DMS53 treated with DMSO at 0.1 percent for 48 hours (cell line): Measurements from ENCODE around the gene STPG4.
"Not testable (repeated sequence)": the region's sequence is repeated elsewhere in the genome, so short reads cannot be mapped to it uniquely, and the experiment has no call there.

Source experiments
- DNase-seq: peaks from one replicate; lab custom pipeline; 2025; ENCODE audit not compliant: unreplicated experiment; lab: John Stamatoyannopoulos, UW

STPG4 gene

DNA sequence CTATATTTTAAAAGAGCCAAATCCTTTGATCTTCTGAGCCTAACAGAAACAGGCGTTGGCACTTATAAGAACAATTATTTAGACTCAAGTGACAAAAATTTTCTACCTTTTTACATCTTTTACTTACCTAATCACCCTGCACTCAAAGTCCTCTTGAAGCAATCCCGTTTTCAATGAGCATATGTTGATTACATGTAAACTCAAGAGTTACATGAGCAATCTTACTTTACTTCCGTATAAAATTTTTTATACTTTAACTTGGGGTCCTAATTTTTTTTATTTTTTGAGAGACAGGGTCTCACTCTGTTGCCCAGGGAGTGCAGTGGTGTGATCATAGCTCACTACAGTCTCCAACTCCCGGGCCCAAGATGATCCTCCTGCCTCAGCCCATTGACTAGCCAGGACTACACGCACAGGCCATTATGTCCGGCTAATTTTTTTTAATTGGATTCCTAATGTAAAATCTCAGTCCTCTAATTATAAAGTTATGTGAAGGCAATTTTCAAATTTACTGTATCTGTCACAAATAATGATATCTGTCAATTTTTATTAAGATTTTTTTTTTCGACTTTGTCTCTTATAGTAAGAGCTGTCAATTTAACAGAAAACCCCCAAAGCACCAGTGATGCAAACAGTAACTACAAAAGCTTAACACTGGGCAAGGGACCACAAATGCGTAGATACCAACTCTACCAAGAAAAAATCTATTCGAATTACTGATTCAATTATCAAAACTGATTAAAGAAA is 19.1 kb upstream of the STPG4 start:
- DNase-seq, result no peak

DNA sequence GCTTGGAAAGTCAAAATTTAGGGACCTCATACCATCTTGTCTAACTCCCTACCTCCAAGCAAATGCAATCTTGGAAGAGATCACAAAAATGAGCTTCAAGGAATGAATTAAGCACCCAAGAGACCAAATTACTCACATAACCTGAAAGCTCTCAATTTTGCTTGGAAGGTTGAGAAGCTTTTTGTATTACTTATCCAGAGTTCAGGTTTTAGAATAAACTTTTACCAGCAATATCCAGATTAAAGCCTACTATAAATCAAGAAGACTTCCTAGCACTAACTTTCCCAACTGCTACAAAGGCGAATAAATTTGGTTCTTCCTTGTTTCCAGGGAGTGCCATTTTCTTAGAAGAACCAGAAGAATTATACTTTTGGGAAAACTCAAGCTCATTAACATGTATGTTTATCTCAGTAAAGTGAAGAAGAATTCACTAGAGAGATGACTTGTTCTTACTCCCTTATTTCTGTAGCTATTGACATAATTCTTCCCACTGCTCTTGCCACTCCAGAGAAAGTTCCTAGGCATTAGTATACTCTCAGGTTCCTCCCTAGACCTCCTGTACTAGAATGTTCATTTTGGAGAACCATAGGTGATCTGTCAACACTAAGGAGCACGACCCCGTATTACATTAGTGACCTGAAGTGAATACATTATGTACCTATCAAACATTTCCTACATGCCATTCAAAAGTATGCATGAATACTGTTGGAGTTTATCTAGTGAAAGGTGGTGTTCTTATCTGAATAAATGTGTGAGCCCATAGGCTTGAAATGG is 18.0 kb upstream of the STPG4 start:
- no peak for DNase-seq

DNA sequence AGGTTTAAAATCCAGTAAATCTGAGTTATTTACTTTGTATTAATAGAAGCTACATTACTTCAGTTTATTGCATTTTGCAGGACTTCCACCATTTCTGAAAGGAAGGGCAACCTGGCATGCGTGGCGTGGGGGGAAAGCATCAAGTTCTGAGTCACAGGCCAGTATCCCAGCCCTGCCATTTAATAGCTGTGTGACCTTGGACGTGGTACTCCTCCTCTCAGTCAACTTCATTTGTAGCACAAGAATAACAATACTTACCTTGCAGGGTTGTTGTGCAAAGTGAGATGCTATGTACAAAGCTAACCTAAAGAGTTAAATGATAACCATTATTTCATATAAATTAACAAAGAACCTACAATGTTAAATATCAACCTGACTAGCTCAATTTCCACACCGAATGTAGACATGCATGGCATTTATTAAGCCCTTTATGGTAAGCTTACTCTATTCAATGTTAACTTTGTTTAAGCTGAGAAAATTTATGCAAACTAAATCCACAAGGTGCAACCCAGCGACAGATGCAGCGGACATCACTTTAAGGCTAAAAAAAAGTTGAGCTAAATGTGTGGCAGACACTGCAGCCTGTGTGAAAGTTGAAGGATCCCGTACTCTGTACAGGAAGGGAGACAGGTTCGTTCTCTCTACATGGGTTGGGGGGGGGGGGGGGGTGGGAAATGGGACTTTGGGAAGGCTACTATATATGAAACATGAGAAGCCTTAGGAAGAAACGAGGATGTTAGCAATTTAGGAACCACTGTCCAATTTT is 17.2 kb upstream of the STPG4 start:
- no peak for DNase-seq

DNA sequence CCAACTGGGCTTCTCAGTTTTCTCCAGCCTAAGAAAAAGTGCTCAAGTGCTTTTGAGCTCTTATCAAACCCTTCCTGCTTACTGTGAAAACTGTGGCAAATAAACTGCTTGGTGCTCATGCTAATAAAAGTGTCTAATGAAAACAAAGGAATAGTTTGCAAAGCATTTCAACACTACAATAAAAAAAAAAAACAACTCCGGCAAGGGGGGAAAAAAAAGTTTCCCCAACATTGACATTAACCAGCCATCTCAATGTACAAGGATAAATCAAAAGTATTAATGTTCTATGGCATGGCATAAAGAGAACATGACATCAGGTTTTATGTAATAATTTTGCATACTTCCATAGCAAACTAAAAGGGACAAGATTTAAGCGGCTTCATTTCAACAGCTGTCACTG is 14.7 kb upstream of the STPG4 start:
- DNase-seq, result no peak

DNA sequence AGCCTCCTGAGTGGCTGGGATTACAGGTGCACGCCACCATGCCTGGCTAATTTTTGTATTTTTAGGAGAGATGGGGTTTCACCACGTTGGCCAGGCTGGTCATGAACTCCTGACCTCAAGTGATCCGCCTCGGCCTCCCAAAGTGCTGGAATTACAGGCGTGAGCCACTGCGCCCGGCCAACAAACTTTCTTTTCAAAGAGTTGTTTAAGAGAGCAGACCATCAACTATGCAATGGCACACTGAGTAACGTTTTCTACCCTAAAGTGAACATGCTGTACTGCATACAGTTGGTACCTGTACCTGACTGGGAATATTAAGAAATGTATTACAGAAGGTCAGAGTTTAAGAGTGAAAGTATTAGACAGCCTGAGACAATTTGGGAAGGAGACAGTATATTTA is 13.8 kb upstream of the STPG4 start:
- DNase-seq, result not testable (repeated sequence)

DNA sequence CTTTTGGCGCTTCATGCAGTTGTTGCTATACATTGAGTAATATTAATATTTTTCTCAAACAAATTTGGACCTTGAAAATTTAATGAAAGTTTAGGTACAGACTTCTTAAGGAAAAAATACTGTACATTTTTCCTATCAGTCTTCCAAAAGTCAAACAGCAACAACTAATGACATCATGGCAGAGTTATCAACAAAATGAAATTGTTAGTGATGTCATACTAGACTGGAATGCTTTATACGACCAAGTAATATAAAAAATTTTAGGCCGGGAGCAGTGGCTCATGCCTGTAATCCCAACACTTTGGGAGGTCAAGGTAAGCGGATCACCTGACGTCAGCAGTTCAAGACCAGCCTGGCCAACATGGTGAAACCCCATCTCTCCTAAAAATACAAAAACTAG is 12.0 kb upstream of the STPG4 start:
- DNase-seq, result no peak

DNA sequence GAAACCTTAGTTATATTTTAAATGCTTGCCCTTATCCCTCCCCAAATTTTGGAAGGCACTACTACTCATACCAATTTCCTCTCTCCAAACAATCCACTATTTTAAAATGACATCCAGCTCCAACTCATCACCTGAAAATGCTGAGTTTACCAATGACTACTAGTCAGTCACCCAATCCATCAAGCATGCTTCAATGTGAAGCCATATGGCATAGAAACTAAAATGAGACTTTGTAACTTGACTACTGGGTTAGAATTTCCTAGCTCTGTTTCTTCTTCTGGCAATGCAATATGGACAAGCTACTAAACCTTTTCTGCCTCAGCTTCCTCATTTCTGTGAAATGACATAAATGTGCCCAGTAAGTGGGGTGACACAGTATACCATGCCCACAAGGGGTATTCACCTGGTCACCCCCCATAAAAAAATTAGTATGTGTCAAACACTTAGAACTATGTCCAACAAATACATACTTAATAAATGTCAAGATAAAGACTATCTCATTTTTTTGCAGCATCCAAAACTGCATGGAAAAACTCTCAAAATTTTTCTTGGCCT is 10.0 kb upstream of the STPG4 start:
- no peak for DNase-seq

DNA sequence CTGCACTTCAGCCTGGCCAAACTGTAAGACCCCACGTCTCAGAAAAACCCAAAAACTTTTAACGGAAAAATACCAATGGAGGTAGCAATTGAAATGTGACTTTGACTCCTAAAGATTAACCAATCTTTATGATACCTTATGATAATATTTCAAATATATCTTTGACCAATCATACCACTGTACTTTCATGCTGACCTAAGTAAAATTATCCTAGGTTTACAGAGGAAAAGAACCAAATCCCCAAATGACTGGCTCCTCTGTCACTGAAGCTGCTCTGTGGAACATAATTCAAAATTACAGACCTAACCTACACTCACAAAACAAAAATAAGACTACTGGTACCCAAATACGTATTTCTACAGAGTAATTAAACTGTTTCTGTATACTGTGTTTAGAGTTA is 7.7 kb upstream of the STPG4 start:
- DNase-seq, result no peak

DNA sequence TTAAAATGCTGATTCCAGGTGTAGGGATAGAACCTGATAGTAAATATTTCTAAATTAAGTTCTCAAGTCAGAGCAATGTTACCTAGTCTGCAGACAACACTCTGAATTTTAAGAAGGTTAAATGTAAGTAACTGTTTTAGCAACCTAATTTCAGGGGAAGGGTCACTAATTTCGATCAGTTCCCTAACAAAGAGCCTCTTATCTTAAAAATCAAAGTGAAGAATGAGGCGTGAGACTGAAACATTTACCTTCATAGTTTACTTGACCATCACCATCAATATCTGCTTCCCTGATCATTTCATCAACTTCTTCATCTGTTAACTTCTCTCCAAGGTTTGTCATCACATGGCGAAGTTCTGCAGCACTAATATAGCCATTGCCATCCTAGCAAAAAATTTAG is 6.4 kb upstream of the STPG4 start:
- no peak for DNase-seq

DNA sequence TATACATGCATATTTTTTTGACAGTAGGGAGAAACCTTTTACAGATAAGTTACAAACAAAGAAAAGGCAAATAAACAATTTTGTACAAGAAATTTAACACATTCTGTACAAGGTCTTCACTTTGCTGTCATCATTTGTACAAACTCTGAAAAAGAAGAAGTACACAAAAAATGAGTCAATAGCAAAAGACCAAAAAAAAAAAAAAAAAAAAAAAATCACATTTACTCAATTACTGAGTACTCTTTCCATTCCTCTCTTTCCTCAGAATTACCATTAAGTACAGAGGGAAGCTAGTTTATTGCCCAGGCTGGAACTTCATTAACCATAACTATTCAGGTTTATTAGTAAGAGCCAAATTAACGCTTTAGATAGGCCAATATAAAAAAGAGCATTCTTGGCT is 5.6 kb upstream of the STPG4 start:
- DNase-seq, result no peak

DNA sequence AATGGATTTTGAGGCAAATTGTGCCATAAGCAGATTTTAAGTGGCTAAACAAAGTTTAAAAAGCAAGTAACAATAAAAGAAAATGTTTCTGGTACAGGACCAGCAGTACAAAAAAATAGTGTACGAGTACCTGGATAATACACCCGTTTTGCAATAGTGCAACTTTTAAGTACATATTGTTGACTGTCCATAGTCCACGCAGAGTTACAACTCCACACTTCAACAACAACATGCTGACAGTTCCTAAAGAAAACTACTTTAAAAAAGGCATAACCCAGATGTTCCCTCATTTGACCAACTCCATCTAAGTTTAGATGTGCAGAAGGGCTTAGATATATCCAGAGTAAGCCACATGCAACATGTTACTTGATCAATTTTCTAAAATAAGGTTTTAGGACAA is 5.1 kb upstream of the STPG4 start:
- DNase-seq, result no peak

DNA sequence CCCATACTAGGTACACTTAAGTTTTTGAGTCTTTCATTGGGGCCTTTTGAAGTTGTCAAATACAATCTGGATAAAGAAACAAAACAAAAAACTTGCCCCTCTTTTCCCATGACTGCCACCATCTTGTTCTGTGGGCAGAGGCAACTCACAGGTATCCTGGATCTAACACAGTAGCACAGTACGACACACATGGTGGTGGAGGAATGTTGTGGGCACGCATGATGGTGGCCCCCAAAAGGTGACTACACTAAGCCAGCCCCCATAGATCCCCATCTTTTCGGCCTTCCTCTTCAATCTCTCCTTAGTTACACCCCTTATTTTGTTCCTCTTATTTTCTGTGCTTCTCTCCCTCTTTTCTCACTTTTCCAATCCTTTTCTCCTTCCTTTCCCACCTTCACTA is 4.5 kb upstream of the STPG4 start:
- no peak for DNase-seq

DNA sequence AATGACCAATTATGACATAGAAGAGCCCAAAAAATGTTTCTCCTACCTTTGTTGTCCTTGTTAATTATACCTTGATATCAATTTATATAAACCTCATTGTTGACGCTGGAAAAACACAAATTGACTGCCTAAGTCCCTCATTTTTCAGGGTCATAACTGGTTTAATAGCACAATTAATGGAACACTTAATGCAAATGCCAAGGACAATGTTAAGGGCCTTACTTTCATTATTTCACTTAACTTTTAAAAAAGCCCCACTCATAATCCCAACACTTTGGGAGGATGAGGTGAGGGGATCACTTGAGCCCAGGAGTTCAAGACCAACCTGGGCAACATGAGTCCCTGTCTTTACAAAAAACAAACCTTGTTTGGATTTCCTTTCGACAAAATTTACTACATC is 3.5 kb upstream of the STPG4 start:
- DNase-seq, result no peak

DNA sequence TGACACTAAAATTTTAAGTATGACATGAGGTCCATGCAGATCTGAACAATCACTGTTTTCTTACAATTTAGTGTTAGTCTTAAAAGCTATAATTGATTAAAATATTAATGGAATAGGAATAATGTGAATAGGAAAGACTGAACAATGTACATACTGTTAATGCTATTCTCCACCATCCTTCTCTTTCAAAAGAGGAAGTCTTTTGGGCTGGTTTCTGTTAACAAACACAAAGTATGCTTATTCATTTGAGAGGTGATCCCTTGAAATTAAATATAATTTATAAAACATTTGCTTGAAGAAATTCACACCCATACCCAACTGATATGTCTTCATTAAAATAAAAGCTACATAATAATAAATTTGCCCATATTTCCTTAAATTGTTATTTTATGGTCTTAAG is 2.3 kb downstream of the STPG4 start:
- DNase-seq, result no peak

DNA sequence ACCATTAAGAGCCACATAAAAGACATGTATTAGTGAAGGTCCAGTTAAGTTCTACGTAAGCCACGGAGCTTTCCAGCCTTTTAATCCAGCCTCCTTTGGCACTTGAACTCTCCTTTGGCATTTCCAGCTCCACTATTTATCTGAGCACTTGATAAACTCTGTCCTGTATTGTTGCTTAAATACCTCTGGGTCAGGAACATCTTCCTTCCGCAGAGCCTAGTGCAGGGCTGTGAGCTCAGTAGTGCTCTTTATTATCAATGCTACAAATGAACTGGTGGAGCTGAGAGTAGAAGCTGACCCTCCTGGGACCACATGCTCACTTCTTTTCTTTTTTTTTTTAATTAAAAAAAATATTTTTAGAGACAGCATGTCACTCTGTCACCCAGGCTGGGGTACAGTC is 4.9 kb downstream of the STPG4 start:
- DNase-seq, result no peak

DNA sequence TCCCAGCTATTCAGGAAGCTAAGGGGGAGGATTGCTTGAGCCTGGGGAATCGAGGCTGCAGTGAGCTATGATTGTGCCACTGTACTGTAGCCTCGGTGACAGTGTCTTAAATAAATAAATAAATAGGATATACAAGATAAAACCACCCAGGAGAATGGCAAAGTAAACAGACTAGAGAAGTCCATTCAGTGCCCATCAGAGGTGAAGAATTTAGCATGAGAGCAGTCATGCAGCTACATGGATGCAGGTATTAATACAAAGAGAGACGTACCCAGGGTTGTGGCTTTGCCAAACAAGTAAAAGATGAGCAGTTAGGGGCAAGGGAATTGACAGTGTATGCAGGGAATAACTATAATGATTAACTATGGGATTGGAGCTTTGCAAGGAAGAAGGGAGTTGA is 8.1 kb downstream of the STPG4 start:
- DNase-seq, result no peak

DNA sequence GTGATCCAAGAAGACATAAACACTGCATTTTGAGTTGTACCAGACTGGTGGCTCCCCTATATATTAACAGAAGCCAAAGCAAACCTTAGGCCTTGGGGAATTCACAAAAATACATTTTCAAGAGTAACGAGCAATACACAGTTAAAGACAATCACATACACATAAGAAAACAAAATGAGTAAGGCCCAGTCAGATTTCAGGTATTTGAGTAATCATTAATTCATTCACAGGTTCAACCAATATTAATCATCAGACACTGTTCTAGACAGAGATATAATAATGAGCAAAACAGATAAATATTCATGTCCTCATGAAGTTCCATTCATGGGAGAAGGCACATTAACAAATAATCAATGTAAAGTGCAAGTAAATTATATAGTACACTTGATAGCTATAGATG is 9.6 kb downstream of the STPG4 start:
- no peak for DNase-seq

DNA sequence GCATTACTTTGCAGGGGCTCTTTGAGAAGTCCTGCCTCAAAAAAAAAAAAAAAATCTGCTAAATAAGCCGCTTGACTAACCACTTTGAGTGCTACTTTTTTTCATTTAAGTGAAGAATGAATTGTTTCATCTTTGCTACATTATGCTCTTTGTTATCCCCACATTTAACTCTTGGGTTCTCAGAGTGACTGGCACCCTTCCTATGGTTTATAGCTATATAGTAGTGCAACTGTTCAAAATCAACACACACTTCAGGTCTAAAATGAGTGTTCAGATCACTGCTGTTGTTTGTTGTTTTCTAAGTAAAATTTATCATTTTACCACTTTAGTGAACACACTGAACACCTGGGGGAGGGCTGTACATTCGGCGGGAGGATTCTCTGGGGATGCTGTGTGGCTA is 13.6 kb downstream of the STPG4 start:
- DNase-seq, result no peak

DNA sequence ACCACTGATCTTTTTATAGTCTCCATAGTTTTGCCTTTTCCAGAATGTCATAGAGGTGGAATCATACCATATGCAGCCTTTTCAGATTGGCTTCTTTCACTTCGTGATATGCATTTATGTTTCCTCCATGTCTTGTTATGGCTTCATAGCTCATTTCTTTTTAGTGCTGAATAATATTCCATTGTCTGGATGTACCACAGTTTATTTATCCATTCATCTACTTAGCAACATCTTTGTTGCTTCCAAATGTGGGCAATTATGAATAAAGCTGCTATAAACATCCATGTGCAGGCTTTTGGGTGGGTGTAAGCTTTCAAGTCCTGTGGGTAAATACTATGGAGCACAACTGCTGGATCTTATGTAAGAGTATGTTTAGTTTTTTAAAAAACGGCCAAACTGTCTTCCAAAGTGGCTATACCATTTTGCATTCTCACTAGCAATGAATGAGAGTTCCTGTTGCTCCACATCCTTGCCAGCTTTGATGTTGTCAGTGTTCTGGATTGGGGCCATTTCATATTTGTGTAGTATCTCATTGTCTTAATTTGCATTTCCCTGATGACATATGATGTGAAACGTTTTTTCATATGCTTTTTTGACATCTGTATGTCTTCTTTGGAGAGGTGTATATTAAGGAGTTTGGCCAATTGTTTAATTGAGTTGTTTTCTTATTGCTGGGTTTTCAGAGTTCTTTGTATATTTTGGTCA is 20.6 kb downstream of the STPG4 start:
- DNase-seq, result no peak

DNA sequence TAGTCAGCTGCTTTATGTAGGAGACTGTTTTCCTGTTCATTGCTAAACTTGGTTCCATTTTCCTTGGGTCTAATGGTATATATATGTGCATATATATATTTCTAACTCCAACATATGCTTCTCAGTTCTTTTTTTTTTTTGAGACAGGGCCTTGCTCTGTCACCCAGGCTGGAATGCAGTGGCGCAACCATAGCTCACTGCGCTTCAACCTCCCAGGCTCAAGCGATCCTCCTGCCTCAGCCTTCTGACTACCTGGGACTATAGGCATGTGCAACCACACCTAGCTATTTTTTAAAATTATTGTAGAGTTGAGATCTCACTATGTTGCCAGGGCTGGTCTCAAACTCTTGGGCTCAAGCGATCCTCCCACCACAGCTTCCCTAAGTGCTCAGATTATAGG is 22.1 kb downstream of the STPG4 start:
- DNase-seq, result no peak

DNA sequence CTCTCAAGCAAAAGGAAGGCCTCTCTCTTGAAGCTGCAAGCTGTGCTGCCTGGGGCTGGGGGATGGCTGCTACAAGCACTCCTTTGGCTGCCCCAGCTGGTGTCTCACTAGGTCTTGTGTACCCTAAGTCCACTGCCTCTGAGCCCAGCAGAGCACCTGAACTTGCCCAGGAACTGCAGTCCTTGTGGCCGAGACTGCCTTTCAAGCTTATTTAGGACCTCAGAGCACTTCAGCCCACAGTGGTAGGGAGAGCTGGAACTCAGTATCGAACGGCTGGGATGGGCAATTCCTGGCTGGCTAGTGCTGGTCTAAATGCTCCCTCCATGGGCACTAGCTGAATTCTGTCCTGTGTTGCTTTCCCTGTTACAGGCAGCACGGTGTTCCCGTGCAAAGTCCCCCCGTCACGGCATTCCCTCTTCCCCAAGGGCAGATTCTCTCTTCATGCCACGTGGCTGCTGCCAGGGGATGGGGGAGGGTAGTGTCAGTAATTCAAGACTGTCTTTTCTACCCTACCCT is 25.9 kb downstream of the STPG4 start:
- DNase-seq, result no peak
